ENCODE data around the gene COL4A2.
"Not testable (repeated sequence)": the region's sequence is repeated elsewhere in the genome, so short reads cannot be mapped to it uniquely, and the experiment has no call there.

The COL4A2 gene

DNA sequence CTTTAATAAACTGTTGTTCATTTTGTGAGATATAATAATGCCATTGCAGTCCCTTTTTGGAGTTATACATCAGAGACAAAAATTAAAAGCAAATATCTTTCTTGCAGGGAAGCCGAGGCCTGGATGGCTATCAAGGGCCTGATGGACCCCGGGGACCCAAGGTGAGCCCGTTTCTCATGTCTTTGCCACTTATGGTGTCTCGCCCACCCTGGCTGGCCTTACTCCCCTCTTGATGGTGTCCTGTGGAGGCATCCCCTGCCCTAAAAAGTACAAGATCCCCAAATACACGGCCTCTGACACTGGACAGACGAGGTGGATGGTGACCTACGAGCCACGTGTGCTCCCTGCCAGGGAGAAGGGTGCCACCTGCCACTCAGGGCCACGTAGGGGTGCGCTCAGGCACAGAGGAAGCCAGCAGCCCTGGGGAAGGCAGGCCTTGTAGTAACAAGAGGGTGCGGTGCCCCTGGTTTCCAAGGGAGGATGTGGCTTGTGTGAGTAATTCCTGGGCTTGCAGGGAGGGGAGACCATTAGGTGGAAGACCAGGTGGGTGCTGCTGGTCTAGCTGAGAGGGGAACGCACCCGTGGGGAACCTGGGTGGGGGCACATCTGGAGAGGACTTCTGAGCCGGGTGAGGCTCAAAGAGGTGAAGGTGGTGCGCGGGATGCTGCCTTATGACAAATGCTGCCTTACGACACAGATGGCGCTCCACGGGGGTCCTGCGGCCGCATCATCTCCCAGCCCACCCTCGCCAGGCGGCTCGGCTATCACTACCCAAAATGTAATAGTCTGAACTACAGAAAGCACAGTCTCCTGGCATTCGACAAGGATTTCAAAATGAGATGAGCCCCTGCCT is 138.9 kb downstream of the COL4A2 start:
- no peak for DNase-seq

DNA sequence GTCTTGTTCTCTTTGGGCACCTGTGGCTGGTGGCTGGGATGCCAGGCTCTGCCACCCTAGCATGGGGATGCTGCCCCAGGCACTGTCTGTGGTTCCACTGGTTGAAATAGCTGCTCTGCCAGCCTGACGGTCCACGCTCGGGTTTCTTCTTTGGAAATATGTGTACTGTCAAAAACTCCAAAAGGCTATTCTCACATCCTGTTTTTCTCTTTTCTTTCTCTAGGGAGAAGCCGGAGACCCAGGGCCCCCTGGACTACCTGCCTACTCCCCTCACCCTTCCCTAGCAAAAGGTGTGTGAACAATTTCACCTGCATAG is 139.4 kb downstream of the COL4A2 start:
- no peak for DNase-seq

DNA sequence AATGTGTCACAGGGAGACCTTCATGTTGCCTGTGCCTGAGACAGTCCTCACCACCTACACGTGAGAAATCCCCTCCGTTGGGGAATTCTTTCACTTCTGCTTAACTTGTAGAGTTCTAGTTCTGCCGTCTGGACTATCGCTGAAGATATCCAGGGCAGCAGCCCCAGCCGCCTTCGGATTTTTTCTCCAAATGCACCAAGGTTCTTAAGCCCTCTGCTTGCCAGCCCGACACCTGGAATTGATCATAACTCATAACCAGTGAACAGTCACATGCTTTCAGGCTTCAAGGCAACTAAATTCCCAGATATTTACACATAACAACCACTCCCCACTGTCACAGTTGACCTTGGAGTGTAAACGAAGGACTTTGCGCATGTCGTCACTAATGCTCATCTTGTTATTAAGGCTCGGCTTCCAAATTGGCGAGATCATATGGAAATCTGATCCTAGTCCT is 140.0 kb downstream of the COL4A2 start:
- no peak for DNase-seq

DNA sequence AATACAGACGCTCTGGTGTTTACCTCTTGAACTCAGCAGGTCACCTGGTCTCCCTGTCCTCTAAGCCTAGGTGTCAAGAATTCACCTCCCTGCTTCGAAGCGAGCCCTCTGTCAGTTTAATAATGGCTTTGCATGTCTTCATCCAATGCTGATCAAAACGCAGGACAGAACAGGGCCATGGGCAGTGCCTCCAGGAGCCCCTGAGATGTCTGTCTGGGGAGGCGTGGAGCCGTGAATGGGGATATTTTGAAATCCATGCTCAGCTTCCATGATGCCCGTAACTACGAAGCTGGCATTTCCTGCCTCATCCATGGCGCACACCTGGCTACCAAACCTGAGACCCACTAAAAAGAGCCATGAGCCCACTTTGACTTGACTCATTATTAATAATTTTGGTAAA is 140.7 kb downstream of the COL4A2 start:
- no peak for DNase-seq

DNA sequence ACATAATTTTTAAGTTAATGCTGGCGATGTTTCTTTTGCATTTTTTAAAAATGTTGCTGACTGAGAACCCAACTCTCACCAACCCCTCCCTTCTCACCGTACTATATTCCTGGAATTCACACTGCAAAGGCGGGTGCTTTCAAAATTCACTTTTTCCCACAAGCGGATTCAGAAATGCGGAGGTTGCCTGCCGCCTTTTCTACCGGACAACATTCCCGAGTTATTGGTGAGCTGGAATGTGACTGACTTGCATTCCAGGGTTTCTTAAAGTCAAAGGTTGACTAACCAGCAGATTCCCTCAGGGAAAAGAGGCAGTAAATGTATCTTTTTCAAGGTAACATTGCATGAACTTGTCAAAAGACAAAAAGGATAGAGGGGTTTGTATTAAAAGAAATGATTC is 141.1 kb downstream of the COL4A2 start:
- no peak for DNase-seq

DNA sequence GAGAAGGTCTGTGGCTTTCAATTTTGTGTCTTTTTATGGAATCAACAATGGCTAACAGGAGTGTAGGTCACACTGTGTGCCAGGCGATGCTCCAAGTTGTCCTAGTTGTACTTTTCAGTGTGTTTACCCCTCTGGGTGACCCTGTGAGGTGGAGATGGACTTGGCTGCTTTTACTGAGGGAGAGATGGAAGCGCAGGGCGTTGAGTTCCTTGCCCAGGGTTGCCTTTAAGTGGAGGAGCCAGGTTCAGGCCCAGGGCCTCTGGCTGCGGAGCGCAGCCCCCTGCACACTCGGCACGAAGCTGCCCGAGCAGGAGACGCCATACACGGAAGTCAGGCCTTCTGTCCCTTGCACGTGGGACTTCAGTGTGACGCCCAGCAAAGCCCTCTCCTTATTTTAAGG is 141.6 kb downstream of the COL4A2 start:
- no peak for DNase-seq

DNA sequence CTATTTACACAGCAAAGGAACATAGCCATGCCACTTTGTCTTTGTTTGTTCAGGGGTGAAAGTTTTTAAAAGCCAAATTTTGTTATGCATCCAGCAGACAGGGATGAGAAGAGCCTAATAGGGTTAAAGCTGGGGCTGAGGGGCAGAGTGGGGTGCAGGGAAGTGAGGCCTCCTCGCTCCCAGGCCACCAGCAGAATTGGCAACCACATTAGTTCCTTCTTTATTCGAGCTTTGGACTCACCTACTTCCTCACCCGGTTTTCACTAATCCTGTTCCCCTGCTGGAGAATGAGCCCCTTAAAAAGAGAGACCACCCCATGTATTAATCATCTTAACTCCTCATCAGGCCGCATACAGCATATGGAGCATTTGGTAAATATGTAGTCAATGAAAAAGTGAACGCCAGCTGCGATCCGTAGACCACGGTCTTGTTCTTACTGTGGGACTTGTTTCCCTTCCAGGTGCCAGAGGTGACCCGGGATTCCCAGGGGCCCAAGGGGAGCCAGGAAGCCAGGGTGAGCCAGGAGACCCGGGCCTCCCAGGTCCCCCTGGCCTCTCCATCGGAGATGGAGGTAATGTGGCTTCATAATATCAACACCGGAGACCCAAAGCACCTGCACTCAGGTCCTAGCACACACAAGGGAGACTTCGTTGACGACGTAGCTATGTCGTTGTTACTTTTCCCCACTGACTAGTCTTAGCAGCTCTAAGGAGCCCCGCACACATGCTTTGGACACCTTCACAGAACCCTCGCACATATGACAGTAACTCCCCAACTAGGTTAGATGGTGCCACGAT is 142.3 kb downstream of the COL4A2 start:
- DNase-seq = no peak

DNA sequence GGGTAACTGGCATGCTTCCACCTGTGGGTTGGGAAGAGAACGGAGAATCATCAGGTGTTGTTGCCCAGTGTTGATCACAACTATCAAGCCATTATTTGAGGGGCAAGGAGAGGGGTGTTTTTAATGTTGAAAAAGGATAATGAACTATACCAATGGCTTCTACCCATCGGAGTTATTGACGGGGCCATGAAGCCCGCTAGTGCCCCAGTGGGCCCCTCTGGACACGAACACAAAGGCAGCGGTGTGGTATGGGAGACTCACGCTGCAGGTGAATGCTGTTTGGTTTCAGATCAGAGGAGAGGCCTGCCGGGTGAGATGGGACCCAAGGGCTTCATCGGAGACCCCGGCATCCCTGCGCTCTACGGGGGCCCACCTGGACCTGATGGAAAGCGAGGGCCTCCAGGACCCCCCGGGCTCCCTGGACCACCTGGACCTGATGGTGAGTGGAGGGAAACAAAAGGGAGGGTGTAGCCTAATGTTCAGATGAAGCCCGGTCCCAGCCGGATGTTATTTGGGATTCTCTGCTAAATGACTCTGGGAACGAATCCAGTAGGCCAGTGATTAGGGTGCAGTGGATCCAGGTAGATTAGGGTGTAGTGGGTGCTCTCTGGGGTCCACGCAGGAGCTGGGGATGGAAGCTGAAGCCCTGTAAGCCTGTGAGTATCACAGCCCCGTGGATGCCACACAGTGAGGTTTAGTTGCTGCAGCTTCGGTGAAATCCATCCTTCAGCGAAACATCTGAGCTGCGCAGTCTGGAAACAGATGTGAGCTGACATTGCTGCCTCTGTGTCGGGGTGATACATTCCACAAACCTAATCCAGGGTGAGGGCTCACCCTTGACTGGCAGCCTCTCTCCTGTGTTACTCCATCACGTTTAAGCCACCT is 143.2 kb downstream of the COL4A2 start:
- no peak for DNase-seq

DNA sequence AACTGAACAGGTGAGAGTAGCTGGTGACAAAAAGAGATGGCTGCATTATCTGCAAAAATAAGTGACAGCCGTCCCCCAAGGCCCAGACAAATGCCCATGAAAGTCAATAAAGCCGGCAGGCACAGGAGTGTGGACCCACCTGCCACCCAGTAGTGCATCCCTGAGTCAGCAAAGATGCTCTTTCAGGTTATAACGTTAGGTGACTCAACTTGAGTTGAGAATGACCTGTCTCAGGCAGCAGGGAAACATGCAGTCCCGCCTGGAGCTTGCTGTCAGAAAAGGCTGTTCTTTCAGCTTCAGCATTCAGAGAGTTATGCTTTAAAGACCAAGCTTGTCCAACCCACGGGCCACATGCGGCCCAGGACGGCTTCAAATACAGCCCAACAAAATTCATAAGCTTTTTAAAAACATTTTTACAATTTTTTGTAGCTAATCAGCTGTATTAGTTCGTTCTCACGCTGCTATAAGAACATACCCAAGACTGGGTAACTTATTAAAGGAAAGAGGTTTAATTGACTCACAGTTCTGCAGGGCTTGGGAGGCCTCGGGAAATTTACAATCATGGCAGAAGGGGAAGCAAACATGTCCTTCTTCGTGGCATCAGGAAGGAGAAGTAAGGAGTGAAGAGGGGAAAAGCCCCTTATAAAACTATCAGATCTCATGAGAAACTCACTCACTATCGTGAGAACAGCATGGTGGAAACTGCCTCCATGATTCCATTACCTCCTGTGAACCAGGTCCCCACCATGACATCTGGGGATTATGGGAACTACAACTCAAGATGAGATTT is 144.1 kb downstream of the COL4A2 start:
- no peak for DNase-seq

DNA sequence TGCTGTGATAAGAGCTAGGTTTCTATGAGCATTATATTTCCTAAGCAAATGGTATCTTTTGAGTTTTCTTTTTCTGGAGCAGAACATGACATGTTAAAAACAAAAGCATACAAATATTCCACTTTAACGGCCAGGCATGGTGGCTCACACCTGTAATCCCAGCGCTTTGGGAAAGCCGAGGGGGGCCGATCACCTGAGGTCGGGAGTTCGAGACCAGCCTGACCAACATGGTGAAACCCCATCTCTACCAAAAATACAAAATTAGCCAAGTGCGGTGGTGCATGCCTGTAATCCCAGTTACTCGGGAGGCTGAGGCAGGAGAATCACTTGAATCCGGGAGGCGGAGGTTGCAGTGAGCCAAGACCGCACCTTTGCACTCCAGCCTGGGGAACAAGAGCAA is 146.0 kb downstream of the COL4A2 start:
- not testable (repeated sequence) for DNase-seq

DNA sequence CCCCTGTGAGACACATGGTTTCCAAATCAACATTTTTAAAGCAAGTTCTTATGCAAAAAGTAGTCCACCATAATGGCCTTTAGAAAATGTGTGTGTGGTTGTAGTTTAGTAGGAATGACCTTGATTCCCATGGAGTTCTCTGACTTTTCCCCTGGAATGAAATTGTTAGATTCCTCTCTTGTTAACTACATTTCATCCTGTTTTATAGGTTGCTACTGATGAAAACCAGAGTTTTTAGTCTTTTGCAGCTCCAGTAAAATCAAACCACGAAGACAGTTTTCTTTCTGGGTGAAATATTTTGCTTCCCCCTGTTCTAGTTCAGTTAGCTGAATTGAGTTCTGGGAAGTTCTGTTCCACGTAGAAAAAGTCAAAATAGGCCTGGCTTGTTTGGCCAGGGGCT is 146.7 kb downstream of the COL4A2 start:
- DNase-seq = no peak

DNA sequence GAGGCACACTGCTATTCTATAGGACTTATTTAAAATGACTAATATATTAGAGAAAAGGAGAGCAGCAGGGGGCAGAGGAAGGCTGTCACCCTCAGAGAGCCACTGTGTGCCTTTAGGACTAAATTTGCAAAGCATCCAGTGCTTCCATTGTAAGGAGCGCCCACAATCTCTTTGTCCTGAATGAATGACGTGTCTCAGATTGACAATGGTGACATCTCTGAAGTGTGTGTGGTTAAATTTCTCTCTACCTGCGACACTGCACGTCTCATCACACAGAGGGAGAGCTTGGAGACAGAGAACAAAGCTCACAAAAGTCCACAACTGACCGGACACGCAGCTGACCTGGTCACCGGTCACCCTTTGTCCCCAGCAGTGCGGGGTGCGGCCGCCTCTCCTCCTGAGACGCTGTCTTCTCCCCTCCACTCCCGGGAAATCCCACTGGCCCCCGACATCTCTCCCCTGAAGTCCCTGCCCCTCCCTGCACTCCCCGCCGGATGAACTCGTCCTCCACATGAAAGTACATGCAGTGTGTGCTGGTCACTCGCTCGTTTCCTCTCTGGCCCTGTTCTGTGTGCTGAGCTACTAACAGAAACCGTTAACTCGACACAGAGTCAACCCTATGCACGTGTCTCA is 147.3 kb downstream of the COL4A2 start:
- no peak for DNase-seq

DNA sequence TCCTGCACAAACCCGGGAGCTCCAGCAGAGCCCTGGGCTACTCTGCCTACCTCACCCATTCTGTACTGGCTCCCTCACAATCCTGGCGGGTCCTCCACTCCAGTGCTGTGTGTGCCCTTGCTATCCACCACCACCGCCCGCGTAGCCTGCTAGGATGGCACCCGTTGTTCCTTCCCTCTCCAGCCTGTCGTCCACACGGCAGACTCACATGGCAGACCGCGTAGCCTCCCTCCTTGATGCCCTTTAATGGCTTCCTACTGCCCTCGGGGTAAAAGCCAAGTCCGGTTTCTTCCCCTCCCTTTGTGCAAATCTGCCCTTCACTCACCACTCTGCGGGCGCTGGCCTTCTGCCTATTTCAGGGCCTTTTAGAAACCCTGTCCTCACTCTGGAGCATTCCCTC is 147.9 kb downstream of the COL4A2 start:
- no peak for DNase-seq

DNA sequence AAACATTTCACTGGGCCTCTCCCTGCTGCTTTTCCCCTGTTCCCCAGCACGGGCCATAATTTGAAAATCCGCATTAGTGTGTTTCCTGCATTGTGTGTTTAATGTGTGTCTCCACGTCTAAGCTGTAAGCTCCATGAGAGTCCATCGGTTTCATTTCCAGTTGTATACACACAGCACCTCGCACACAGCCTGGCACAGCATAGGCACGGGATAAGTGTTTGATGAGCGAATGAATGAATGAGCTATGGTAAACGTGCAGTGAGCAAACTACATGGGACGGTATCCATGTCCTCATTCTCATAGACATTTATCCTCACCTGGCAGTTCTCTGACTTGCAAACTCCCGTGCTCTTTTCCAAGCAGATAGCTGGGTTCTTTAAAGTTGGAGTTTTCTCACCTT is 148.4 kb downstream of the COL4A2 start:
- no peak for DNase-seq

DNA sequence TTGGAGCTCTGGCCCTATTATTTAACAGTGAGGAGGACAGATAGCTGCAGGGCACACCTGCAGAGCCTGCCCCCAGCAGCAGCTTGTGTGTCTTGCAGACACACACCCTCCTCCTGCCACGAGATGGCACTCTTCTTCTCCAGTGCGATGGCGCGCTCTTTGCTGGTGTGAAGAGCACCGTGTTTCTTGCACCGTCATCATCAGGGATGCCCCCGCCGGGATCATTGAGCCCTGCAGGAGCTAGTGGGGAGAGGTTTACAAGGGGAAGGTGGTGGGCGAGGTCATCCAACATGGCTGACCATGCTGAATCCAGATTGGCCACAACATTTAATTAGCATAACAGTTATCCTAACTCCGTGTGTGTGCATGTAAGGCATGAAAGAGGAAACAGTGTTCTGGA is 148.9 kb downstream of the COL4A2 start:
- DNase-seq = peak; percentile 84

DNA sequence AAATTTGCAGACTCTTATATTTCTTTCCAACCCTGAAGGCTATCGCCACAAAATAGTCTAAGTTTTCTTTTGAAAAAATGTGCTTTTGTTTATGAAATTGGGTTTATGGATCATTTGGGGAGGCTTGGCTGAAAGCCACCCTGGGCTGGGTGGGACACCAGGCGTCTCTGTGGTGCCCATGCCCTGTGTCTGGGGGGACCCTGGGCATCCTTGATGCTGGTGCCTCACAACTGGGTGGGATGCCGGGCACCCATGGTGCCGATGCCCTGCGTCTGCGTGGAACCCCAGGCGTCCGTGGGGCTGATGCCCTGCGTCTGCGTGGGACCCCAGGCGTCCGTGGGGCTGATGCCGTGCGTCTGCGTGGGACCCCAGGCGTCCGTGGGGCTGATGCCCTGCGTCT is 149.5 kb downstream of the COL4A2 start:
- no peak for DNase-seq

DNA sequence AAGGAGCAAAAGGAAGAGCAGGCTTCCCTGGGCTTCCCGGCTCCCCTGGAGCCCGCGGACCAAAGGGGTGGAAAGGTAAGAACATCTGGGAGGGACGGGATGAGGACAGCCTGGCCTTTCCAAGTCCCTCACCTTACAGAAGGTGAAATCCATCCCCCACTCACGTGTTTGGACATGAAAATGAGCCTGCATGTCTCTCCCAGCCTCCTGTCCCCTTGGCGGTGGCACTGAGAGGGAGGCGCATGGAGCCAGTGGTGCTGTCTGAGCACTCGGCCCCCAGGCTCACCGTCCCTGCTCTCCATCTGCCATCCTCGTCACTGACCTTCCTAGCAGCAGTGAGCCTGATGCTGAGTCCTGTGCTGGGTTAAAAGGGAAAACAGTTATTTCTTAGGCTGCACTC is 150.3 kb downstream of the COL4A2 start:
- DNase-seq = no peak

DNA sequence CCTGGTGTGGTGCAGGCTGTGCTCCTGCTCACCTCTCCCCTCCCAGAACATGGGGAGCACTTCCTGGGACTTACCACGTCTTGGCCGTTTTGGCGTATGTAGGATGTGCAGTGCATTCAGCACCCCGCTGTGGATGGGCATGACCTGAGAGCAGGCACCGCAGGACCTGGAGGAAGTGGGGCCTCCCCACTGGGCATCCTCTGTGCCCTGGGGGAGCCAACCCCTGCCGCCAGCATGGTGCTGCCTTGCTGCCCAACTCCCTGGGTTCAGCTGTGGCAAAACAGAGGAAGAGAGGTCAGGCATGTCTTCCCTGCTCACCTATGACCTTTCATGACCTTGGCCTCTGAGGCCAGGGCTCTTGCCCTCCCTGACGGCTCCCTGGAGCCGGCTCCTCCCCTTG is 150.9 kb downstream of the COL4A2 start:
- DNase-seq = no peak

DNA sequence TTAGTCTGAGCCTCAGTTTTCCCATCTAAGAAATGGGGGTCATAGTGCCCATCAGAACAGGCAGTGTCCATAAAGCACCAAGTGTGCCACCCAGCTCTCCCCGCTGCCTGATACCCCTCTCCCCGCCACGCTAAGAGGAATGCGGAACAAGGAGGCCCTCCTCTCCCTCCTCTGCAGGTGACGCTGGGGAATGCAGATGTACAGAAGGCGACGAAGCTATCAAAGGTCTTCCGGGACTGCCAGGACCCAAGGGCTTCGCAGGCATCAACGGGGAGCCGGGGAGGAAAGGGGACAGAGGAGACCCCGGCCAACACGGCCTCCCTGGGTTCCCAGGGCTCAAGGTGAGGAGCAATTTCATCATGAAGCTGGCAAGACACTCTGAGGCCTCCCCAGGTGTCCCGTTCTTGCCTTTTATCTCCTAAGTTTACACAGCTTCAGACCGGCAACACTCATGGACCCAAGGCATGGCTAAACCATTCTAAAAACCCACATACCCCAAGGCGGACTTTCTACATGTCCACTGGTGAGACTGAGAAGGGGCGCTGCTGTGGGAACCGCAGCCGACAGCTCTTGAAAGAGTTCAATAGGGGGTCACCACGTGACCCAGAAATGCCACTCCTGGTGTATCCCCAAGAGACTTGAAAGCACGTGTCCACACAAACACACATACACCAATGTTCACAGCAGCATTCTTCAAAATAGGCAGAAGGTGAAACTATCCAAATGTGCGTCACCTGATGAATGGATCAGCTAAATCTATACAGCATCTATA is 151.7 kb downstream of the COL4A2 start:
- DNase-seq = no peak

DNA sequence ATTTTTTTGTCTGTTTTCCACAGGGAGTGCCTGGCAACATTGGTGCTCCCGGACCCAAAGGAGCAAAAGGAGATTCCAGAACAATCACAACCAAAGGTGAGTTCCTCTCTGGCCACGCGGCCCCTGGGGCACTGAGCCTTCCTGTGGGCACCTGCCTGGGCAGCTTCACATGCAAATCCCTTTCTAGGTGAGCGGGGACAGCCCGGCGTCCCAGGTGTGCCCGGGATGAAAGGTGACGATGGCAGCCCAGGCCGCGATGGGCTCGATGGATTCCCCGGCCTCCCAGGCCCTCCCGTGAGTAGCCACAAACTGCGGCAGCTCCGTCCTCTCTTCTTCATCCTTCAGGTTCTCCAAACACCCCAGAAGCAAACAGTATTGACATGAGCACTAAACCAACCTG is 155.0 kb downstream of the COL4A2 start:
- DNase-seq = no peak

DNA sequence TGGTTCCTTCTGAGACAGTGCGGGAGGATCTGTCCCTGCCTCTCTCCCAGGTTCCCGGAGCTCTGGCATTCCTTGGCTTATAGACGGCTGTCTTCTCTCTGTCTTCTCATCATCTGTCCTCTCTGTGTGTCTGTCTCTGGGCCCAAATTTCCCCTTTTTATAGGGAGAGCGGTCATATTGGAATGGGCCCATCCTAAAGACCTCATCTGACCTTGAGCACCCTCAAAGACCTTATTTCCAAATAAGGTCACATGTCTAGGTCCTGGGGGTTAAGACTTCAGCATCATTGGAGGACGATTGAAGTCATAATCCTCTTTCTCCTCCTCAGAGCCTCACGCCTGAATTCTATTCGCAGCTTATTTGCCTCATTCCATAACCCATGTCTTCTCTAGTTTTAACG is 156.1 kb downstream of the COL4A2 start:
- DNase-seq = no peak
